GM23338 (cell line): ENCODE results near the gene LEP. TPM values are rescaled to one million over a fixed set of nuclear protein-coding genes. Genes with fewer than 3 reads are reported as not detected.
A peak's percentile ranks its signal among the peaks of the same experiment; 100 is the strongest.

ENCODE experiments used
- ATAC-seq: fragments of 200-7000 bp; cut with Tn5 transposase; 3 replicates; pipeline ENCODE4 v1.9.1; 2020
- DNase-seq: peaks from one replicate; pipeline ENCODE4 v3.0.0-alpha.2; 2015; ENCODE audit warnings: low spot score
- H2AFZ ChIP-seq: fragments of 200-600 bp; sonication (generic); 2 replicates; pipeline ENCODE4 v1.8.0; 2016; ENCODE audit warnings: antibody characterized with exemption, mild to moderate bottlenecking, moderate library complexity
- H3F3A ChIP-seq: fragments of 200-600 bp; sonication (generic); replicated peaks from 2 replicates; pipeline ENCODE4 v1.8.0; 2017; ENCODE audit warnings: antibody characterized with exemption, mixed run types, low read depth
- H3K27ac ChIP-seq: fragments of 200-600 bp; sonication (generic); 2 replicates; pipeline ENCODE4 v1.6.1; 2016; ENCODE audit warnings: low read depth
- H3K27me3 ChIP-seq: fragments of 200-600 bp; sonication (generic); 2 replicates; pipeline ENCODE4 v1.8.0; 2016; ENCODE audit warnings: mild to moderate bottlenecking, mixed run types, moderate library complexity; ENCODE audit not compliant: insufficient read depth
- H3K36me3 ChIP-seq: fragments of 200-600 bp; sonication (generic); 2 replicates; pipeline ENCODE4 v1.8.0; 2016; ENCODE audit warnings: mild to moderate bottlenecking; ENCODE audit not compliant: insufficient read depth
- H3K4me1 ChIP-seq: fragments of 200-600 bp; sonication (generic); 2 replicates; pipeline ENCODE4 v1.8.0; 2016; ENCODE audit warnings: mild to moderate bottlenecking, moderate library complexity; ENCODE audit not compliant: insufficient read depth
- H3K4me2 ChIP-seq: fragments of 200-600 bp; sonication (generic); 2 replicates; pipeline ENCODE4 v1.7.1; 2017; ENCODE audit warnings: mixed run types
- H3K4me3 ChIP-seq: fragments of 200-600 bp; sonication (generic); 2 replicates; pipeline ENCODE4 v1.6.1; 2016; ENCODE audit warnings: mixed run types
- H3K79me2 ChIP-seq: fragments of 200-600 bp; sonication (generic); replicated peaks from 2 replicates; pipeline ENCODE4 v1.8.0; 2017; ENCODE audit warnings: mild to moderate bottlenecking; ENCODE audit not compliant: insufficient read depth
- H3K9me2 ChIP-seq: fragments of 200-600 bp; sonication (generic); 2 replicates; pipeline ENCODE4 v1.8.0; 2017; ENCODE audit not compliant: insufficient read depth
- H4K20me1 ChIP-seq: fragments of 200-600 bp; sonication (generic); replicated peaks from 2 replicates; pipeline ENCODE4 v1.8.0; 2017; ENCODE audit warnings: mild to moderate bottlenecking; ENCODE audit not compliant: insufficient read depth
- H3K27ac Mint-ChIP-seq: 2 replicates; pipeline ENCODE4 v1.8.0; 2020; ENCODE audit warnings: inconsistent platforms, mild to moderate bottlenecking, moderate library complexity, mixed read lengths
- H3K27me3 Mint-ChIP-seq: 3 replicates; pipeline ENCODE4 v1.8.0; 2022; ENCODE audit warnings: low read depth, mild to moderate bottlenecking, moderate library complexity, mixed read lengths, inconsistent platforms; ENCODE audit not compliant: insufficient read depth, poor library complexity
- H3K36me3 Mint-ChIP-seq: 3 replicates; pipeline ENCODE4 v1.8.0; 2021; ENCODE audit warnings: low read depth, mild to moderate bottlenecking, inconsistent platforms, moderate library complexity, mixed read lengths
- H3K4me1 Mint-ChIP-seq: 3 replicates; pipeline ENCODE4 v1.8.0; 2020; ENCODE audit warnings: mild to moderate bottlenecking, inconsistent platforms, mixed read lengths
- H3K4me3 Mint-ChIP-seq: 3 replicates; pipeline ENCODE4 v1.8.0; 2021; ENCODE audit warnings: moderate library complexity, mild to moderate bottlenecking, inconsistent platforms, mixed read lengths
- H3K9me3 Mint-ChIP-seq: 3 replicates; pipeline ENCODE4 v1.8.0; 2020; ENCODE audit warnings: moderate library complexity, mild to moderate bottlenecking, inconsistent platforms, mixed read lengths
- EZH2 ChIP-seq: fragments of 200-600 bp; sonication (generic); IDR thresholded peaks from one replicate; pipeline ENCODE4 v1.8.0; 2017; ENCODE audit warnings: antibody characterized with exemption, mild to moderate bottlenecking, low read depth; ENCODE audit not compliant: unreplicated experiment
- NANOG ChIP-seq: IDR thresholded peaks from 2 replicates; pipeline ENCODE4 v1.6.1; 2016; ENCODE audit warnings: antibody characterized with exemption, borderline replicate concordance
- POLR2AphosphoS5 ChIP-seq: IDR thresholded peaks from 2 replicates; pipeline ENCODE4 v1.6.1; 2016; ENCODE audit warnings: antibody characterized with exemption, low read depth
- STAT1 ChIP-seq: IDR thresholded peaks from one replicate; pipeline ENCODE4 v1.6.1; 2016; ENCODE audit warnings: antibody characterized with exemption; ENCODE audit not compliant: unreplicated experiment
- polyA plus RNA-seq: library from polyadenylated mRNA; unstranded; fragments of >200 nt; fragmentation: Nextera tagmentation; extraction: Ambion mirVana; gene quantifications from 2 replicates; pipeline ENCODE4 v1.2.1, GENCODE V29; 2016
- total RNA-seq: library from RNA; depleted of rRNA; stranded (reverse); fragments of >200 nt; shearing (Covaris generic); gene quantifications from 2 replicates; pipeline ENCODE4 v1.2.3, GENCODE V29; 2014
- TF ChIP-seq, protein P1 (sequence below), 2 experiments: fragments of 200-600 bp in 1 of 2; sonication (generic) in 1 of 2; conservative IDR thresholded peaks; 2 replicates each; pipeline versions ENCODE4 v1.5.1 to v1.6.1; 2016 to 2017; ENCODE audit warnings: antibody characterized with exemption in 2 of 2, low read depth in 2 of 2, mild to moderate bottlenecking in 2 of 2, moderate library complexity in 1 of 2
- TF ChIP-seq, protein P2 (sequence below): IDR thresholded peaks from one replicate; pipeline ENCODE4 v1.6.1; 2018; ENCODE audit warnings: antibody characterized with exemption; ENCODE audit not compliant: unreplicated experiment
- TF ChIP-seq, protein P3 (sequence below): IDR thresholded peaks from 2 replicates; pipeline ENCODE4 v1.6.1; 2016; ENCODE audit warnings: antibody characterized with exemption

Gene LEP
- total and polyA plus RNA-seq, 2 experiments from 2014 or later, result not detected

DNA sequence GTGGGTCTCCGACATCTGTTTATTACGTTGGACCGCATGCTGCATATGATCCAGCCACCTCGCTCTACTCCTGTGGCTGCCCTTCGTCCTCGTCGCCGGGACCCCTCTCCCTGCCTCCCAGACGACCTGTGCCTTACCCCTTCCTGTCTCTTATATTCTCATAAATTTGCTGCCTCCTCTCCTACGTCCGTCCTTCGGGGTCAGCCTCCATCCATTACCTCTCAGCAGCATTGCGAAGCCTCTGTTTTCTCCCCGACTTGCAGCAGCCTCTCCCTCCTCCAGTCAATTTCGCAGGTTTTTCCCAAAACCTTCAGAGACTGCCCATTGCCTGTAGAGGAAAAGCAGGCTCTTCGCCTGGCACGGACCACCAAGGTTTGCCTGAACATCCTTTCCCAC is 39.4 kb upstream of the LEP start:
- H3K27ac ChIP-seq, result no peak overlapping the region
- Mint-ChIP-seq H3K9me3 (no peaks in the 10 kb centered on the region; the same call in 2 of the 3 replicates), H3K27ac (no peak overlapping the region), H3K4me1 (peaks cover 18% of the 10 kb centered on the region), H3K4me3 (peak overlapping the region; percentile 71), H3K36me3 (no peaks in the 10 kb centered on the region; the same call in 1 of the 3 replicates), H3K27me3 (peaks cover 41% of the 10 kb centered on the region)
- no peak for DNase-seq
- H3K4me1 ChIP-seq, result peaks cover 14% of the 10 kb centered on the region
- 0 out of 2 replicates have a peak, but pooled peaks cover 3% of the 10 kb centered on the region for H3F3A ChIP-seq
- H3K4me3 ChIP-seq, result peak overlapping the region; percentile 82
- ATAC-seq, result no peak; the same call in 2 of the 3 replicates
- no peaks in the 10 kb centered on the region for H3K79me2 ChIP-seq
- no peaks in the 10 kb centered on the region for H4K20me1 ChIP-seq
- H3K9me2 ChIP-seq, result no peaks in the 10 kb centered on the region
- H2AFZ ChIP-seq, result peak overlapping the region; percentile 98
- H3K27me3 ChIP-seq, result peaks cover 61% of the 10 kb centered on the region
- H3K4me2 ChIP-seq, result peak overlapping the region; percentile 90
- H3K36me3 ChIP-seq, result no peaks in the 10 kb centered on the region
- TF ChIP-seq EZH2, result peak; percentile 35
- TF ChIP-seq NANOG, result no peak

DNA sequence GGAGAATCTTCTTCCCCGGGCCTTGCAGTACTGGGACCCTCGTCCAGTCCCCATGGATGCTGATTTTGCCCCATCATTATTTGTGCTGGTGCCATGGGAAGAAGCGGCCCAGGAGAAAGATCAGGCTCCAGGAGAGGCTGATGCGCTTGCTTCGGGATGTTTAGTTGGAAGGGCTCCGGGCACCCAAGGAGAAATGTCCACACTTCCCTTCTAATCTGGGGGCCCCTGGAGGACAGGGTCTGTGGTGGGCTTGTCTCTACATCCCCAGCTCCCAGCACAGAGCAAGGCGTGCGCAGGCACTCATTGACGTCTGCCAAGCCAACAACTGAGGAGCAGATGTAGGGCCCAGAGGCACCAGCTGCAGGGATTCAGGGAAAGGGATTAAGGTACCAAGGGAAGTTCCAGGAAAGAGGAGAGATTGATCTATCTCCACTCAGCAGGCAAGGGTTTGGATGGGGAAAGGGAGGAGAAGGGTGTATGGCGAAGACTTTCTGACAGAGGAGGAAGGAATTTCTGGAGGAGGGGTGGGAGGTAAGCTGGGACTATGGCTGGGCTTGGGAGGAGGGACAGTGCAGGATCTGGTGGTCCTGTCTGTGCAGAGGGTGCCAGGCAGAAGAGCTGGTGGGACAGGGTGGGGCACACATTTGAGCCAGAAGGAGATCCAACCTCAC is 38.7 kb upstream of the LEP start:
- H3K27me3 Mint-ChIP-seq, result peaks cover 45% of the 10 kb centered on the region
- Histone ChIP-seq H3F3A (0 out of 2 replicates have a peak, but pooled peaks cover 3% of the 10 kb centered on the region), H3K9me2 (no peaks in the 10 kb centered on the region), H3K27ac (no peak overlapping the region), H3K4me3 (no peak overlapping the region), H3K4me1 (peaks cover 14% of the 10 kb centered on the region), H3K27me3 (peaks cover 67% of the 10 kb centered on the region), H3K79me2 (no peaks in the 10 kb centered on the region), H3K4me2 (peak overlapping the region; percentile 90), H2AFZ (no peak overlapping the region; the same call in 1 of the 2 replicates), H3K36me3 (no peaks in the 10 kb centered on the region), H4K20me1 (no peaks in the 10 kb centered on the region)
- no peaks in the 10 kb centered on the region; the same call in 2 of the 3 replicates for H3K36me3 Mint-ChIP-seq
- peaks cover 18% of the 10 kb centered on the region for H3K4me1 Mint-ChIP-seq
- DNase-seq, result no peak
- no peak for TF ChIP-seq EZH2
- TF ChIP-seq, protein P1, sequence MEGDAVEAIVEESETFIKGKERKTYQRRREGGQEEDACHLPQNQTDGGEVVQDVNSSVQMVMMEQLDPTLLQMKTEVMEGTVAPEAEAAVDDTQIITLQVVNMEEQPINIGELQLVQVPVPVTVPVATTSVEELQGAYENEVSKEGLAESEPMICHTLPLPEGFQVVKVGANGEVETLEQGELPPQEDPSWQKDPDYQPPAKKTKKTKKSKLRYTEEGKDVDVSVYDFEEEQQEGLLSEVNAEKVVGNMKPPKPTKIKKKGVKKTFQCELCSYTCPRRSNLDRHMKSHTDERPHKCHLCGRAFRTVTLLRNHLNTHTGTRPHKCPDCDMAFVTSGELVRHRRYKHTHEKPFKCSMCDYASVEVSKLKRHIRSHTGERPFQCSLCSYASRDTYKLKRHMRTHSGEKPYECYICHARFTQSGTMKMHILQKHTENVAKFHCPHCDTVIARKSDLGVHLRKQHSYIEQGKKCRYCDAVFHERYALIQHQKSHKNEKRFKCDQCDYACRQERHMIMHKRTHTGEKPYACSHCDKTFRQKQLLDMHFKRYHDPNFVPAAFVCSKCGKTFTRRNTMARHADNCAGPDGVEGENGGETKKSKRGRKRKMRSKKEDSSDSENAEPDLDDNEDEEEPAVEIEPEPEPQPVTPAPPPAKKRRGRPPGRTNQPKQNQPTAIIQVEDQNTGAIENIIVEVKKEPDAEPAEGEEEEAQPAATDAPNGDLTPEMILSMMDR (conservative IDR thresholded peaks at IDR 0.05; ENCODE audit: low read depth in 2 of 2), result no peak
- no peak for TF ChIP-seq STAT1
- TF ChIP-seq POLR2AphosphoS5, result no peak
- TF ChIP-seq, protein P2, sequence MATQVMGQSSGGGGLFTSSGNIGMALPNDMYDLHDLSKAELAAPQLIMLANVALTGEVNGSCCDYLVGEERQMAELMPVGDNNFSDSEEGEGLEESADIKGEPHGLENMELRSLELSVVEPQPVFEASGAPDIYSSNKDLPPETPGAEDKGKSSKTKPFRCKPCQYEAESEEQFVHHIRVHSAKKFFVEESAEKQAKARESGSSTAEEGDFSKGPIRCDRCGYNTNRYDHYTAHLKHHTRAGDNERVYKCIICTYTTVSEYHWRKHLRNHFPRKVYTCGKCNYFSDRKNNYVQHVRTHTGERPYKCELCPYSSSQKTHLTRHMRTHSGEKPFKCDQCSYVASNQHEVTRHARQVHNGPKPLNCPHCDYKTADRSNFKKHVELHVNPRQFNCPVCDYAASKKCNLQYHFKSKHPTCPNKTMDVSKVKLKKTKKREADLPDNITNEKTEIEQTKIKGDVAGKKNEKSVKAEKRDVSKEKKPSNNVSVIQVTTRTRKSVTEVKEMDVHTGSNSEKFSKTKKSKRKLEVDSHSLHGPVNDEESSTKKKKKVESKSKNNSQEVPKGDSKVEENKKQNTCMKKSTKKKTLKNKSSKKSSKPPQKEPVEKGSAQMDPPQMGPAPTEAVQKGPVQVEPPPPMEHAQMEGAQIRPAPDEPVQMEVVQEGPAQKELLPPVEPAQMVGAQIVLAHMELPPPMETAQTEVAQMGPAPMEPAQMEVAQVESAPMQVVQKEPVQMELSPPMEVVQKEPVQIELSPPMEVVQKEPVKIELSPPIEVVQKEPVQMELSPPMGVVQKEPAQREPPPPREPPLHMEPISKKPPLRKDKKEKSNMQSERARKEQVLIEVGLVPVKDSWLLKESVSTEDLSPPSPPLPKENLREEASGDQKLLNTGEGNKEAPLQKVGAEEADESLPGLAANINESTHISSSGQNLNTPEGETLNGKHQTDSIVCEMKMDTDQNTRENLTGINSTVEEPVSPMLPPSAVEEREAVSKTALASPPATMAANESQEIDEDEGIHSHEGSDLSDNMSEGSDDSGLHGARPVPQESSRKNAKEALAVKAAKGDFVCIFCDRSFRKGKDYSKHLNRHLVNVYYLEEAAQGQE, result no peak
- TF ChIP-seq, protein P3, sequence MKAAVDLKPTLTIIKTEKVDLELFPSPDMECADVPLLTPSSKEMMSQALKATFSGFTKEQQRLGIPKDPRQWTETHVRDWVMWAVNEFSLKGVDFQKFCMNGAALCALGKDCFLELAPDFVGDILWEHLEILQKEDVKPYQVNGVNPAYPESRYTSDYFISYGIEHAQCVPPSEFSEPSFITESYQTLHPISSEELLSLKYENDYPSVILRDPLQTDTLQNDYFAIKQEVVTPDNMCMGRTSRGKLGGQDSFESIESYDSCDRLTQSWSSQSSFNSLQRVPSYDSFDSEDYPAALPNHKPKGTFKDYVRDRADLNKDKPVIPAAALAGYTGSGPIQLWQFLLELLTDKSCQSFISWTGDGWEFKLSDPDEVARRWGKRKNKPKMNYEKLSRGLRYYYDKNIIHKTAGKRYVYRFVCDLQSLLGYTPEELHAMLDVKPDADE, result no peak
- no peak for ATAC-seq
- H3K27ac Mint-ChIP-seq, result no peak overlapping the region
- no peaks in the 10 kb centered on the region; the same call in 2 of the 3 replicates for H3K9me3 Mint-ChIP-seq
- H3K4me3 Mint-ChIP-seq, result peak overlapping the region; percentile 71; the same call in 2 of the 3 replicates
